GM19035 (cell line): Measurements from ENCODE around the gene LRCH4.

Experiments used
- ATAC-seq: cut with Tn5 transposase; IDR thresholded peaks from one replicate; pipeline ENCODE4 v1.9.1; 2021; ENCODE audit not compliant: unreplicated experiment

LRCH4 gene

DNA sequence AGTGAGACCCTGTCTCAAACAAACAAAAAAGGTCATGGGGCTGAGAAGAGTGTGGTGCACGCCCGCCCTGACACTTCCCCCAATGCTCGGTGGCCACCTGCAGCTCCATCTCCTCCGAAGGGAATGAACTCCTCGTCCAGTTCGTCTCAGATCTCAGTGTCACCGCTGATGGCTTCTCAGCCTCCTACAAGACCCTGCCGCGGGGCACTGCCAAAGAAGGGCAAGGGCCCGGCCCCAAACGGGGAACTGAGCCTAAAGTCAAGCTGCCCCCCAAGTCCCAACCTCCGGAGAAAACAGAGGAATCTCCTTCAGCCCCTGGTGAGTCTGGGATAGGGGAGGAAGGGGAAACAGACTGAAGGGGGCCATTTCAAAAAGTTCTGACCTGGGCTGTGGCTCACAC, 20.4 kb upstream of the LRCH4 start:
- ATAC-seq = no peak

DNA sequence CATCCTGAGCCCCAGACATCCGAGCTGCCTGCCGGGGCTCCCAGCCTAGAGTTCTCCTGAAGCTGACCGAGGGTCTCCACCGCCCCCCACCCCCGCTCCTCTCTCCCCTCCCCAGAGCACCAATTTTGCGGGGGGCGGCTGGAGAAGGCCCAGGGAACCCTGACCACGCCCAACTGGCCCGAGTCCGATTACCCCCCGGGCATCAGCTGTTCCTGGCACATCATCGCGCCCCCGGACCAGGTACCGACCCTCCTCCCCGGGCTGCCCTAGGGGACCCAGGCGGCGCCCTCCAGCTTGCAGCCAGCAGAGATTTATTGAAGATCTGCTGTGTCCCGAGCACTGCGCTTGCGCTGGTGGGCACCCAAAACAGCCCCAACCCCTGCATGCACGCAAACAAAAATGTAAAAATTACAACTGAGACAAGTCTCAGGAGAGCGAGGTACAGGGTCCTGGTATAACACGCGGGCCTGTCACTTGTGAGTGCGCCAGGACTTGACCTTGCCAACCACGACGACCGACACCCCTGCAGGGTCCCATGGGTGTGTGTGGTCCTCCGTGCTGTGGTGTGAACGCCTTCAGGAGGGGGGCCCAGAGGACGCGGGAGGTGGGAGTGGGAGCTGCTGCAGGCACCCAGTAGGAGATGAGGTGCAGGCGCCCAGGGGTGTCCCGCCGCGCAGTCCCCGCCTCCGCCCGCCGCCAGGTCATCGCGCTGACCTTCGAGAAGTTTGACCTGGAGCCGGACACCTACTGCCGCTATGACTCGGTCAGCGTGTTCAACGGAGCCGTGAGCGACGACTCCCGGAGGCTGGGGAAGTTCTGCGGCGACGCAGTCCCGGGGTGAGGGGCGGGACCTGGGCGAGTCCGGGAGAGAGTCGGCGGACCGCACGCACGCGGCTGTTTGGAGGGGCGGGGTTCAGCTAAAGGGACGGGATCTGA, 19.3 kb upstream of the LRCH4 start:
- ATAC-seq = no peak

DNA sequence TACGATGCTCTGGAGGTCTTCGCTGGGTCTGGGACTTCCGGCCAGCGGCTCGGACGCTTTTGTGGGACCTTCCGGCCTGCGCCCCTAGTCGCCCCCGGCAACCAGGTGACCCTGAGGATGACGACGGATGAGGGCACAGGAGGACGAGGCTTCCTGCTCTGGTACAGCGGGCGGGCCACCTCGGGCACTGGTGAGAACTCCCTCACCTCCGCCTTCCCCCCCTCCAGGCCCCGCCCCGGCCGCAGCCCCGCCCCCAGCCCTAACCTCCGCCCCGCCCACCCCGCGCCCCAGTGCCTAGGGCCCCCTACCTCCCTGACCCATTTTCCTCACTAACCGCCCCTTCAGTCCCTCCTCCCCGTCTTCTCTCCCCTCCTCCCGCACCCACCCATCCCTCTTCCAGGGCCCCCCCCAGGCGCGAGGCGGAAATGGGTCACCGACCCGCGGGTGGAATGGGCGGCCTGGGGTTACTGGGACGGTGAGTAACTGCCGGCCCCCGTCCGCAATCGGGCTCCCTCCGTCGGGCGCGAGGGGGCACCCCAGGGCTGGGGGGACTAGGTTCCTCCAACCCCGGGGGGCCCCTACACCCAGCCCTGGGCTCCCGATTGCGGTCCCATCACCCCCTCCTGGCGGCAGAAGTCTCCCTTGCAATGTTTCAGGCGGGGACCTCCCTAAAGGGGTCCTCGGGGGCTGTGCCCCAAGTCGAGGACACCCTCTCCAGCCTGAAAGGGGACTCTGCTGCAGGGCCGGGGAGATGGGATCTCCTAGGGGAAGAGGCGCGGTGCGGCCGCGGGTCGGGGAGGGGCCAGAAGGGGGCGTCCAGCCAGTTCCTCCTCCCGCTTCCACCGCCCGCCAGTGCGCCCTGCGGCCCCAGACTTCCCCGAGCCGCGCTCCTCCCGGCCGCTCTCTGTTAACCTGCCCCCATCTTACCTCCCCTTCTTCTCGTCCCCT, 18.4 kb upstream of the LRCH4 start:
- peak; percentile 47 for ATAC-seq

DNA sequence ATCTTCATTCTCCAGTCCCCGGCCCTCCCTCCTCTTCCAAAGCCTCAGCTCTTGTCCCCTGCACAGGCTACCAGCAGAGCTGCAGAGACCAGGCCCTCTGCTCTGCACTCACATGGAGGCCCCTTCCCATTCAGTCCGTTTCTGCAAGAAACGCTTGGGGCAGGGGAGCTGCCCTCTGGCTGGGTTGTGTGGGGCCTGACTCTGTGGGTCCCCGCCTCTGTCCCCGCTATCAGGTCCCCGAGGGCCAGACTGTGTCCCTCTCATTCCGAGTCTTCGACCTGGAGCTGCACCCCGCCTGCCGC, 17.7 kb upstream of the LRCH4 start:
- ATAC-seq = no peak

DNA sequence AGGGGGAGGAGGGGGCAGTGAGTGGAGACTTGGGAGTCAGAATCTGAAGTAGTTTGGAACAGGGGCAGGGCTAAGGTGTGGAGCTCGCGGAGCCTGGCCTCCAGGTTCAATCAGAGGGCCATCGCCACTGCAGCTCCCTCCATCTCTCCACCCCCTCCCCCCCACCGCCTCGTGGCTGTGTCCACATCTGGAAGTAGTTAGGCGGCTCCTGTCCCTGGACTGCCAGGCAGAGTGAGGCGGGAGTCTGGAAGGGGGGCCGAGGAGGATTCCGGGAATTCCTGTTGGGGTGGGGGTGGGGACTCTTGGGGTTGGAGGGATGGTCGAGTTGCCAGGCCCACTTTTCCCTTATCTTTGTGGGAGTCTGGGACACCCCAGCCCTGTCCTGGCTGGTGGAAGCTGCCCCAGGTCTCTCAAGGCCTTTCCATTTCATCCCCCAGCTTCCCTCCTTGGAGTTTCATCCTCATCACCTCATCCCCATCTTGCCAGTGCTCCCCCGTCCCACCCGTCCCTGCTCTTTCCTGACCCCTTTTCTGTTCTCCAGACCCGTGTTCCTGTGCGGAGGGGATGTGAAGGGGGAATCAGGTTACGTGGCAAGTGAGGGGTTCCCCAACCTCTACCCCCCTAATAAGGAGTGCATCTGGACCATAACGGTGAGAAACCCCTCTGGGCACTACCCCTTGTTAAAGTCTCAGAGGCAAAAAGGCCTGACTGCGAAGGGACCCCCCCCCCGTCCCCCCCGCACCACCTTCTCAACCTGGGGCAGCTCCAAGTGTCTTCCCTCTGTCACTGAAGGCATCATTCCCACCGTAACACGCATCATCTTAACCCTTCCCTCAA, 17.2 kb upstream of the LRCH4 start:
- ATAC-seq = no peak

DNA sequence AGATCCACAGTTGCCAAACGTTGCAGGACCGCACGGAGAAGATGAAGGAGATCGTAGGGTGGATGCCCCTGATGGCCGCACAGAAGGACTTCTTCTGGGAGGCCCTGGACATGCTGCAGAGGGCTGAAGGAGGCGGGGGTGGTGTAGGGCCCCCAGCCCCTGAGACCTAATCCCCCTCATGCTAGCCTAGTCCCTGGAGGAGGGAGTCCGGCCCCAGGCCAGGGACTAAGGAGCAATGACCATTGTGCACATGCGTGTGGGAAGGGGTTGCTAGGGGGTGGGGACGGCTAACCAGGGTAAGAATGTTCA, 14.8 kb upstream of the LRCH4 start:
- no peak for ATAC-seq

DNA sequence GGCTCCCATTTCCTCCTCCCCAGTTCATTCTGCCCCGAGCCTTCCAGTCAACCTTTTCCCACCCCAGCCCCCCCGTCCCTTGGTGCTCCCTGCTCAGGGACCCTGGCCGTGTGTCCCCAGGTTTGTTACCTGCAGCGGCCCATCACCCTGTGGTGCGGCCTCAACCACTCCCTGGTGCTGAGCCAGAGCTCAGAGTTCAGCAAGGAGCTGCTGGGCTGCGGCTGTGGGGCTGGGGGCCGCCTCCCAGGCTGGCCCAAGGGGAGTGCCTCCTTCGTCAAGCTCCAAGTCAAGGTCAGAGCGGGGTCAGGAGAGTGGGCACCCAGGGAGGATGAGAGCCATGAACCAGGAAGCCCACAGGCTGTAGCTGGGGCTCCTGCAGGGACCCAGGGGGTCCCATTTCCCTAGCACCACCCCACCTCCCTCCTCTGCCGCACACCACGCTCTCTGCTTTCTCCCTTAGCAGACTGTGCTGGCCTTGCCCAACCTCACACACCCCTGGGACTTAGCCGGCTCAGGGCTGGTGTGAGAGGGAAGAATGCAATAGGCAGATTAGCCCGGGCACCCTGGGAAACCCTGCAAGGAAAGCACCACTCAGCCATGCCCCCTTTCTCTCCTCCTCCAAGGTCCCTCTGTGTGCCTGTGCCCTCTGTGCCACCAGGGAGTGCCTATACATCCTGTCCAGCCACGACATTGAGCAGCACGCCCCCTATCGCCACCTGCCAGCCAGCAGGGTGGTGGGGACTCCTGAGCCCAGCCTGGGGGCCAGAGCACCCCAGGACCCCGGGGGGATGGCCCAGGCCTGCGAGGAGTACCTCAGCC, 14.2 kb upstream of the LRCH4 start:
- no peak for ATAC-seq

DNA sequence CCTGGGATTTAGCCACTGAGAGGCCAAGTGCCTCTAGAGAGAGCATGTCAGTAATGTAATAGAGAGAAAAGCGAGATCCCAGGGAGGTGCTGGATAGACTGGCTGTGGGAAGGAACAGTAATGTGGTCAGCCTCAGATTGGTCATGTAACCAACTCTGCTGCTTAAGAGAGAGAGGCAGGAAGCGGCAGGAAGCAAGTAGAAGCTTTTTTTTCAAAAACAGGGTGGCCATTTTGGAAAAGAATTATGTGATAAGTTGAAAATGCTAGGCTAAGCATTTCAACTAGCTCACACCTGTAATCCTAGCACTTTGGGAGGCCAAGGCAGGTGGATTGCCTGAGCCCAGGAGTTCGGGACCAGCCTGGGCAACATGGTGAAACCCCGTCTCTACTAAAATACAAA, 12.5 kb upstream of the LRCH4 start:
- ATAC-seq = no peak

DNA sequence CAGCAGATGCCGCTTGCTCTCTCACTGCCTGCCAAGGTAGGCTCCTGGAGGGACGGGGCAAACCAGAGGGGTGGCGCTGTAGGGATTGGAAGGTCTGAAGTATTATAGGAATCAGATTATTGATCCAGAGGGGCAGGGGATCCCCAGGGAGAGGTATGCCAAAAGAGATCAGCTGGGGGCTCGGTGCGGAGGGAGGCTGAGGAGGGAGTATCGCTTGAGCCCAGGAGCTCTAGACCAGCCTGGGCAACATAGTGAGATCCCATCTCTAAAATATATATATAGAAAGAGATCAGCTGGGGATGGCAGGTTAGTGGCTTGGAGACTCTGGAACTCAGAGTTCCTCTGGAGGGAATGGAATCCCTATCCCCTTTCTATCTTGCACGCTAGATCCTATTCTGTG, 9.3 kb upstream of the LRCH4 start:
- ATAC-seq = no peak

DNA sequence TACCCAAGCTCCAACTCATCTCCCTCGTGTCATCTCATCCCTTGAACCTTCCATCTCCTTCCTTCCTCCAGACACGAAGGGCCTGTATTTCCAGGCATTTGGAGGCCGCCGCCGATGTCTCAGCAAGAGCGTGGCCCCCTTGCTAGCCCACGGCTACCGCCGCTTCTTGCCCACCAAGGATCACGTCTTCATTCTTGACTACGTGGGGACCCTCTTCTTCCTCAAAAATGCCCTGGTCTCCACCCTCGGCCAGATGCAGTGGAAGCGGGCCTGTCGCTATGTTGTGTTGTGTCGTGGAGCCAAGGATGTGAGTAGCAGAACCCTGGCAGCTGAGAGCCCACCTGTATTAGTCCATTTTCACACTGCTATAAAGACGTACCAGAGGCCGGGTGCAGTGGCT, 5.7 kb upstream of the LRCH4 start:
- ATAC-seq = no peak

DNA sequence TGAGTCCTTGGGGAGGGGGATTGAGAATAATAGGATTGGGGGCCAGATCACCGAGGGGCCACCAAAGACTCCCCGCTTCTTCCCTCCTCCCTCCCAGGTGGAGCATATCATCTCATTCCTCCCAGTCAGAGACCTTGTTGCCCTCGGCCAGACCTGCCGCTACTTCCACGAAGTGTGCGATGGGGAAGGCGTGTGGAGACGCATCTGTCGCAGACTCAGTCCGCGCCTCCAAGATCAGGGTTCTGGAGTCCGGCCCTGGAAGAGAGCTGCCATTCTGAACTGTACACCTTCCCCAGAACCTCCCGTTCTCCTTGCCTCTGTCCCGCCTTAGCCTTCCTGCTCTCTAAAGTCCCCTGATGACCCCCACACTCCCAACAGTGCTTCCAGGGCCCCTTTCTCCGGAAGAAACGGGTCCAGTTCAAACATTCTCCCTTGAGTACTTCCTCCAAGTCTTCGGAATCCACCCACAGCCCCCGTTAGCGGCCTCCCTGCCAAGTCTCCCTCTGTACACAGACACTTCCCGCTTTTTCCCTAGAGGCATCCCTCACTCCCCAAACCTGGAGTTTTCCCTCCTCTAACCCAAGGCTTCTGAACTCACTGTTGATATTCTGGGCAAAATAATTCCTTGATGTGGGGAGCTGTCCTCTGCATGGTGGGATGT, 4.3 kb upstream of the LRCH4 start:
- no peak for ATAC-seq

DNA sequence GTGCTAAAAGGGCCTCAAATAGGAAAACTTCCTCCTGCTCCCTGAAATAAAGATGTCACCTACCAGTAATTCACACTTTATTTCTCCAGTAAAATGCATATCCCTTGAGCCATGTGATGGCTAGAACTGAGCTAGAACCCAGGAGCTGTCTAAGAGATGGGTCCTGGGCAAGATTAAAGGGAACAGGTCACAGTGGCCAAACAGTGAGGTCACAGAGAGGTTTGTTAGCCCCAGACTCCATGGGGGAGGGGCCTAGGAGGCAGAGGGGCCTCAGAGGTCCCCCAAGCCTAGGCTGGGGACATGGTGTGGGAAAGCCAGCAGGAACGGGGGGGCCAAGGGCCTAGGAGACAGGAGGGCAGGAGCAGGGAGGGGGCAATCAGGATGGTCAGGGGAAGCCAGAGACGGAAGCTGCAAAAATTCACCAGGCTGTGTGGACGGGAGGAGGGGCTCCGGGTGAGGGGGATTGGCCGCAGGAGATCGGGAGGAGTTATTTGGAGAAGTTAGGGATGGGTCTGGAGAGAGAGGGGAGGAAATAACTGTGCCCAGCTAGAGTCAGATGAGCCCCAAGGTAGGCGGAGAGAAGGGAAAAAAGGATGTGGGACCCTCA, 3.5 kb upstream of the LRCH4 start:
- ATAC-seq = no peak

DNA sequence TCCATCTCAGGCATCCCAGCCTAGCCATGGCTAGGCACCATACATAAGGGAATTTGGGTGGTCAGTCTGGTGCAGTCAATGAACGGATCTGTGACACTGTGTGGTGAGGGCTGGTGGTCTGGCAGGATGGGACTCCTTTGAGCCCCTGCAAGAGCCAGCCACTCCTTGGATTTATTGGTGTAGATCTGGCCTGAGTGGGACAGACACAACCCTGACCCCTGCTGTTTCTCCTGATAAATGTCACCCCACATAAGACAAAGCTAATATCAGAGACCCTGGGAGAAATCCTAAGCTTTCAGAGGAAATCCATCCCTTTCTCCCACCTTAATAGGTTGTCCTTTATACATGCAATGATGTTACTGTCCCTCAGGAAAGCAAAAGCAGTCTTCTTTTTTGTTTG, 2.5 kb upstream of the LRCH4 start:
- ATAC-seq = no peak

DNA sequence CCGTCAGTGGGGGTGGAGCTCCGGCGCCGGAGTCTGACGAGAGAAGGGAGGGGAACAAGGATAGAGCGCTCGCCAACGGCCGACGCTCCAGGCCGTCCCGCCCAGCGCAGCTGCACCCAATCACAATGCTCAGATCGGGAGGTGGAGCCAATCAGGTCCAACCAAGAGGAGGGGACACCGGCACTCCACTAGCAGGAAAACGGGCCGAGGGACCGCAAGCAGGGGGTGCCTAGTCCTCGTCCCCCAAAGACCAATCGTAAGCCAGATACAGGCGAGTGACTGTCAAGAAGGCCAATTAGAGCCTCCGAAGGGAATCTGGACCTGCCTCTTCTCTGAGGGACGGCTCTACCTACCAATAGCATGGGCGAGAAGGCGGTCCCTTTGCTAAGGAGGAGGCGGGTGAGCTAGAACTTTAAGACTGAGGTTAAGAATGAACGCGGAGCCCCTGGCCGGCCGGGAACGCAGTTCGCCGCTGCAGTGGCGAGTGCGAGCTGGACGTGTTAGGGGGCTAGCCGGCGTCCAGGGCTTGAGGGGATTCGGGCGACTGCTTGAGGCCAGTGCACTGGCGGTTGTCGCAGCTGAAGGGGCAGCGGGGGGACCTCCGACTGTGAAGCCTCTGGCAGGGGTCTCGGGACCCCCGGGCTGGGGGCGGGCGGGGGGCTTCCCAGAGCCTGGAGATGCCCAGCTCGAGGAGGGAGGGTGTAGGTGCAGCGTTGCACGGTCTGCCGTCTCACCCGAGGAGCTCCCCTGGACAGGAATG, 517 bp upstream of the LRCH4 start, which contains the start of gene FBXO24:
Gene FBXO24, plus strand, starts transcription at position 63 of the 760 bp plus-strand sequence. Its CDS starts 298 bp downstream, at position 361.
- ATAC-seq = peak; percentile 84

DNA sequence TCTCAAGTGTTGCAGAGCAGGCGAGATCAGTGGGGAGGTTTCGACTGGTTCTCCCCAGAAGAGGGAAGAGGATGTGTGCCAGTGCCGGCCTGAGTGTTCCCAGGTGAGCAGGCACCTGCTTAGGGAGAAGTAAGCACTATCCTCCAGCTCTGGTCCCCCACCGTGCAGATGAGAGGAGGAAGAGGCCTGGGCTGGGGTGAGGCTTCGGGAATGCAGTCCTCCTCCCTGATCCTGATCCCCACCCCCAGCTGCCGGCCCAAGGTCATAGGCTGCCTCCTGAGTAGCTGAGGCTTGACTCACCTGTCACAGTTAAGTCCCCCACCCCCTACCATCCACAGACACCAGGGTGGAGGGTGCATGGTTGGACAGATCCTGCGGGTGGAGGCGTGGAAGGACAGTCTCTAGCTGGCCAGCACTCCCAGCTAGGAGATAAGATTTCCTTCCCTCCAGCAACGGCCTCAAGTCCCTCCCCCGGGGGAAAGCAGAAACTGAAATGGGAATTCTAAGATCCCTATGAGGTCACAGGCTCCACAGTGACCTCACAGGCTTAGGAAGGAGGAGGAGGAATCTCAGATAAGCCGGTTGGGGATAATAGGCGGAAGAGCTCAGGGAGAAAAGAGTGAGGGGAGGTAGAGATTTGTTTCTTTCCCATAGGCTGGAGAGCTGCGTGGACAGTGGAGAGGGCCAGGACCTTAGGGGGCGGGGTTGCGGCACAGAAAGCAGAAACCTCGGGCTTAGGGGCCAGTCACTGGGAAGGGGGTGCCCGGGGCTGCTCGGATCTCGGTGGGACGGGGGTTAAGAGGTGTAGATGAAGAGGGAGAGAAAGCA, 1.0 kb downstream of the LRCH4 start:
- ATAC-seq = no peak

DNA sequence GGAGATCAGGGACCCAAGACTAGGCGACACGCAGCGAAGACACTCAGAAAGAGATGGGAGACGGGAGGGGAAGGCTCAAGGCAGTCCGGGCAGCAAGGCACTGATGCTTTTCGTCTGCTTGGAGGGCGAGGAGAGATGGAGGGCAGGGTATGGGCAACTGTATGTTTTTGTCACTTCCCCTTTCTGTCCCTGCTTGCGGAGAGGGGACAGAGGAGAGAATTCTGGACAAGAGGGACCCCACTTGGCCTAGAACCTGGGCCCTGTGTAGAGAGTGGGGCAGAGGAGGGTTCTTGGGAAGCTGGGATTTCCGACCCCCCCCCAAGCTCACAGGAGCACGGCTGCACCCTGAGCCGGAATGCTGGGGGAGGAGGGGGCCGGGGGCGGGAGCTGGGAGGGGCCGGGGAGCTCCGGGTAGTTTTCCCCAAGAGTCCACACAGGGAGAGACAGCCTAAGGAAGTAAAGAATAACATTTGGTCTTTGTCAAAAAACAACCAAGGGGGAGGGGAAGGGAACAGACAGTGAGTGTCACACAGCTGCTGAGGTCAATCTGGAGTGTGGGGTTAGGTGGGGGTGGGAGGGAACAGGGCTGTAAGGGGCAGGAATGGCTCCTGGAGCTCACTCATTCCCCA, 1.8 kb downstream of the LRCH4 start:
- ATAC-seq = no peak
